ENCODE measurements around the gene SMARCA4.
"Not testable (repeated sequence)": the region's sequence is repeated elsewhere in the genome, so short reads cannot be mapped to it uniquely, and the experiment has no call there.

SMARCA4 gene

GRCh38 chr19:11087870-11088505 is 127.2 kb downstream of the SMARCA4 start:
- peaks cover 7% of the 10 kb centered on the region for H3K36me3 ChIP-seq (ENCODE audit: control insufficient read depth, insufficient read depth, low read length, severe bottlenecking)
- peak overlapping the region; percentile 91 for H3K4me3 ChIP-seq (ENCODE audit: low read length)
- H3K9ac ChIP-seq (ENCODE audit: low read length): peak overlapping the region; percentile 96
- no peaks in the 10 kb centered on the region for H3K27me3 ChIP-seq (replicated peaks; ENCODE audit: control insufficient read depth, insufficient read depth, low read length)
- H3K4me1 ChIP-seq (ENCODE audit: control insufficient read depth, insufficient read depth, low read length): peaks cover 54% of the 10 kb centered on the region
- DNase-seq (ENCODE audit: low read depth): no peak
- no peaks in the 10 kb centered on the region for H3K9me3 ChIP-seq (ENCODE audit: control insufficient read depth, low read length)

- peaks cover 54% of the 10 kb centered on the region for H3K4me1 ChIP-seq (ENCODE audit: control insufficient read depth, insufficient read depth, low read length)
- no peaks in the 10 kb centered on the region for H3K27me3 ChIP-seq (replicated peaks; ENCODE audit: control insufficient read depth, insufficient read depth, low read length)
- H3K4me3 ChIP-seq (ENCODE audit: low read length): peak overlapping the region; percentile 91
- peaks cover 13% of the 10 kb centered on the region for H3K36me3 ChIP-seq (ENCODE audit: control insufficient read depth, insufficient read depth, low read length, severe bottlenecking)
- no peaks in the 10 kb centered on the region for H3K9me3 ChIP-seq (ENCODE audit: control insufficient read depth, low read length)
- DNase-seq (ENCODE audit: low read depth): peak; percentile 48
- peak overlapping the region; percentile 96 for H3K9ac ChIP-seq (ENCODE audit: low read length)
Measured at GRCh38 chr19:11088506-11089253, 127.8 kb downstream of the SMARCA4 start.

- H3K4me3 ChIP-seq (ENCODE audit: low read length): peak within 1 kb of the TSS; percentile 91
- H3K36me3 ChIP-seq (ENCODE audit: control insufficient read depth, insufficient read depth, low read length, severe bottlenecking): peaks cover 19% of the 10 kb centered on the region
- no peaks in the 10 kb centered on the region for H3K9me3 ChIP-seq (ENCODE audit: control insufficient read depth, low read length)
- no peaks in the 10 kb centered on the region for H3K27me3 ChIP-seq (replicated peaks; ENCODE audit: control insufficient read depth, insufficient read depth, low read length)
- DNase-seq (ENCODE audit: low read depth): peak; percentile 96
- H3K4me1 ChIP-seq (ENCODE audit: control insufficient read depth, insufficient read depth, low read length): peaks cover 48% of the 10 kb centered on the region
- peak within 1 kb of the TSS; percentile 96 for H3K9ac ChIP-seq (ENCODE audit: low read length)
Measured at GRCh38 chr19:11089254-11090013, 128.6 kb downstream of the SMARCA4 start, which contains the start of gene LDLR. TSS of gene LDLR (plus strand) at chr19:11089463. CDS start at chr19:11089549, 86 bp downstream.

GRCh38 chr19:11090014-11090263 is 129.1 kb downstream of the SMARCA4 start:
- H3K9me3 ChIP-seq (ENCODE audit: control insufficient read depth, low read length); H3K27me3 ChIP-seq (replicated peaks; ENCODE audit: control insufficient read depth, insufficient read depth, low read length); DNase-seq (ENCODE audit: low read depth): not testable (repeated sequence)
- Histone ChIP-seq H3K36me3 (ENCODE audit: control insufficient read depth, insufficient read depth, low read length, severe bottlenecking) (peaks cover 24% of the 10 kb centered on the region), H3K9ac (ENCODE audit: low read length) (peak overlapping the region; percentile 96), H3K4me1 (ENCODE audit: control insufficient read depth, insufficient read depth, low read length) (peaks cover 50% of the 10 kb centered on the region), H3K4me3 (ENCODE audit: low read length) (peak overlapping the region; percentile 91)

DNA sequence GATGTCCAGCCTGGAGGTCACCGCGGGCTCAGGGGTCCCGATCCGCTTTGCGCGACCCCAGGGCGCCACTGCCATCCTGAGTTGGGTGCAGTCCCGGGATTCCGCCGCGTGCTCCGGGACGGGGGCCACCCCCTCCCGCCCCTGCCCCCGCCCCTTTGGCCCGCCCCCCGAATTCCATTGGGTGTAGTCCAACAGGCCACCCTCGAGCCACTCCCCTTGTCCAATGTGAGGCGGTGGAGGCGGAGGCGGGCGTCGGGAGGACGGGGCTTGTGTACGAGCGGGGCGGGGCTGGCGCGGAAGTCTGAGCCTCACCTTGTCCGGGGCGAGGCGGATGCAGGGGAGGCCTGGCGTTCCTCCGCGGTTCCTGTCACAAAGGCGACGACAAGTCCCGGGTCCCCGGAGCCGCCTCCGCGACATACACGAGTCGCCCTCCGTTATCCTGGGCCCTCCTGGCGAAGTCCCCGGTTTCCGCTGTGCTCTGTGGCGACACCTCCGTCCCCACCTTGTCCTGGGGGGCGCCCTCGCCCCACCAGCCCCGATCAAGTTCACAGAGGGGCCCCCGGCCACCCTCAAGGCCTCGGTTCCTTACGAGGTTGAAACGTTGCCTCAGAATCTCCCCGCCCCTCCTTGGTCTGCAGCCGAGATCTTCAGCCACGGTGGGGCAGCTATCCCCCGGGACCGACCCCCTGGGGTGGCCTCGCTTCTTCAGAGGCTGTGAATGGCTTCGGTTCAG is 129.6 kb downstream of the SMARCA4 start:
- DNase-seq (ENCODE audit: low read depth): peak; percentile 98
- Histone ChIP-seq H3K4me3 (ENCODE audit: low read length) (peak overlapping the region; percentile 99), H3K9me3 (ENCODE audit: control insufficient read depth, low read length) (no peaks in the 10 kb centered on the region), H3K36me3 (ENCODE audit: control insufficient read depth, insufficient read depth, low read length, severe bottlenecking) (peaks cover 28% of the 10 kb centered on the region), H3K27me3 (replicated peaks; ENCODE audit: control insufficient read depth, insufficient read depth, low read length) (no peaks in the 10 kb centered on the region), H3K9ac (ENCODE audit: low read length) (peak overlapping the region; percentile 99), H3K4me1 (ENCODE audit: control insufficient read depth, insufficient read depth, low read length) (peaks cover 50% of the 10 kb centered on the region)

GRCh38 chr19:11090997-11091702 is 130.3 kb downstream of the SMARCA4 start:
- peak overlapping the region; percentile 99 for H3K4me3 ChIP-seq (ENCODE audit: low read length)
- peak; percentile 48 for DNase-seq (ENCODE audit: low read depth)
- H3K36me3 ChIP-seq (ENCODE audit: control insufficient read depth, insufficient read depth, low read length, severe bottlenecking): peaks cover 35% of the 10 kb centered on the region
- H3K27me3 ChIP-seq (replicated peaks; ENCODE audit: control insufficient read depth, insufficient read depth, low read length): no peaks in the 10 kb centered on the region
- H3K4me1 ChIP-seq (ENCODE audit: control insufficient read depth, insufficient read depth, low read length): peaks cover 51% of the 10 kb centered on the region
- peak overlapping the region; percentile 99 for H3K9ac ChIP-seq (ENCODE audit: low read length)
- no peaks in the 10 kb centered on the region for H3K9me3 ChIP-seq (ENCODE audit: control insufficient read depth, low read length)

GRCh38 chr19:11091703-11092153 is 130.9 kb downstream of the SMARCA4 start:
- Histone ChIP-seq H3K4me1 (ENCODE audit: control insufficient read depth, insufficient read depth, low read length) (peaks cover 55% of the 10 kb centered on the region), H3K9me3 (ENCODE audit: control insufficient read depth, low read length) (no peaks in the 10 kb centered on the region), H3K9ac (ENCODE audit: low read length) (peak overlapping the region; percentile 99), H3K4me3 (ENCODE audit: low read length) (peak overlapping the region; percentile 99), H3K27me3 (replicated peaks; ENCODE audit: control insufficient read depth, insufficient read depth, low read length) (no peaks in the 10 kb centered on the region), H3K36me3 (ENCODE audit: control insufficient read depth, insufficient read depth, low read length, severe bottlenecking) (peaks cover 35% of the 10 kb centered on the region)
- DNase-seq (ENCODE audit: low read depth): peak; percentile 89

GRCh38 chr19:11092181-11092538 is 131.3 kb downstream of the SMARCA4 start:
- Histone ChIP-seq H3K27me3 (replicated peaks; ENCODE audit: control insufficient read depth, insufficient read depth, low read length) (no peaks in the 10 kb centered on the region), H3K4me3 (ENCODE audit: low read length) (peak overlapping the region; percentile 99), H3K4me1 (ENCODE audit: control insufficient read depth, insufficient read depth, low read length) (peaks cover 58% of the 10 kb centered on the region), H3K36me3 (ENCODE audit: control insufficient read depth, insufficient read depth, low read length, severe bottlenecking) (peaks cover 36% of the 10 kb centered on the region), H3K9ac (ENCODE audit: low read length) (peak overlapping the region; percentile 99), H3K9me3 (ENCODE audit: control insufficient read depth, low read length) (no peaks in the 10 kb centered on the region)
- DNase-seq (ENCODE audit: low read depth): peak; percentile 74

DNA sequence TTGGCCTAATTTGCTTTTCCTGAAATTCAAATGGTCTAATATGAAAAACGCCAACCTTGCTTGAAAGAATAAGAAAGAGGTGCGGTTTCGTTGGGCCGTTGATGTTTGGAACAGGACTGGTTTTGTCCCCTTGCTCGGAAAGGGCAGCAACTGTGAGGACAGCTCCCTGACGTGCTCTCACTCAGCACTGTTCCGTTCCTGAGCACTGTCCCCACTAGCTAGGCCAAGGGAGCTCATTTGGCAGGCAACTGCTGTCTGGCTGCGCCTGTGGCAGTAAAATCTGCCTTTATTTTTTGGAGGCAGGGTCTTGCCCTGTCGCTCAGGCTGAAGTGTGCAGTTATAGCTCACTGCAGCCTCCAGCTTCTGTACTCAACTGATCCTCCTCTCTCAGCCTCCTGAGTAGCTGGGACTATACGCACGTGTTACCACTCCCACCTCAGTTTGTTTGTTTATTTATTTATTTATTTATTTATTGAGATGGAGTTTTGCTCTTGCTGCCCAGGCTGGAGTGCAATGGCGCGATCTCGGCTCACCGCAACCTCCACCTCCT is 132.9 kb downstream of the SMARCA4 start:
- Histone ChIP-seq H3K9ac (ENCODE audit: low read length) (no peak overlapping the region), H3K9me3 (ENCODE audit: control insufficient read depth, low read length) (no peaks in the 10 kb centered on the region), H3K36me3 (ENCODE audit: control insufficient read depth, insufficient read depth, low read length, severe bottlenecking) (peaks cover 51% of the 10 kb centered on the region), H3K4me1 (ENCODE audit: control insufficient read depth, insufficient read depth, low read length) (peaks cover 51% of the 10 kb centered on the region), H3K4me3 (ENCODE audit: low read length) (peak overlapping the region; percentile 18), H3K27me3 (replicated peaks; ENCODE audit: control insufficient read depth, insufficient read depth, low read length) (no peaks in the 10 kb centered on the region)
- no peak for DNase-seq (ENCODE audit: low read depth)

DNA sequence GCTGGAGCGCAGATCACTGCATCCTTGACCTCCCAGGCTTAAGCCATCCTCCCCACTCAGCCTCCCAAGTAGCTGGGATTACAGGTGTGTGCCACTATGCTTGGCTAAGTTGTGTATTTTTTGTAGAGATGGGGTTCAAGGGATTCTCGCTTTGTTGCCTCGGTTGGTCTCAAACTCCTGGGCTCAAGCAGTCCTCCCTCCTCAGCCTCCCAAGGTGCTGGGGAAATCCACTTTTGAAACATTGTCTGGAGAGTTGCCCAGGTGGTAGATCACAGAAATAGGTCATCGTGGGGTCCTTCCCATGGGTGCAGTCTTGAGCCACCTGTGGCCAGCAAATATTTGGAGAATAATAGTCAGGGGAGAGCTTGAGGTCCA is 133.7 kb downstream of the SMARCA4 start:
- Histone ChIP-seq H3K36me3 (ENCODE audit: control insufficient read depth, insufficient read depth, low read length, severe bottlenecking) (peaks cover 58% of the 10 kb centered on the region), H3K4me3 (ENCODE audit: low read length) (no peak overlapping the region), H3K9ac (ENCODE audit: low read length) (no peak overlapping the region), H3K4me1 (ENCODE audit: control insufficient read depth, insufficient read depth, low read length) (peaks cover 47% of the 10 kb centered on the region), H3K9me3 (ENCODE audit: control insufficient read depth, low read length) (no peaks in the 10 kb centered on the region), H3K27me3 (replicated peaks; ENCODE audit: control insufficient read depth, insufficient read depth, low read length) (no peaks in the 10 kb centered on the region)
- peak; percentile 4 for DNase-seq (ENCODE audit: low read depth)

Measured in adipocyte (in vitro differentiated cells).